Activated T-cell treated with anti-CD3 and anti-CD28 coated beads, Interleukin-2, amount 50 U/mL, for 48 hours (primary cell): ENCODE measurements around the gene SELENOV.

ENCODE experiments used
- DNase-seq, 2 experiments: peaks; one replicate each; pipeline ENCODE4 v3.0.0-alpha.2; 2020

Gene SELENOV

GRCh38 chr19:39568604-39569003 is 53.7 kb downstream of the SELENOV start:
- no peak for DNase-seq
